Keratinocyte (primary cell): ENCODE measurements around the gene HES2. TPM values are rescaled to one million over a fixed set of nuclear protein-coding genes. Genes with fewer than 3 reads are reported as not detected.

Experiments used
- DNase-seq: peaks from one replicate; pipeline ENCODE4 v3.0.0-alpha.2; 2011; ENCODE audit warnings: low read depth, missing footprints, low spot score
- FAIRE-seq: peaks from 2 replicates; lab custom pipeline; 2011; peaks lifted over from hg19 to GRCh38; lab: Jason Lieb, UNC
- H2AFZ ChIP-seq: 2 replicates; pipeline ENCODE4 v1.6.0; 2012; ENCODE audit warnings: low read length, control low read depth, inconsistent platforms; ENCODE audit not compliant: control insufficient read depth
- H3K27ac ChIP-seq: 2 replicates; pipeline ENCODE4 v1.5.1; 2011; ENCODE audit warnings: low read length; ENCODE audit not compliant: control insufficient read depth, insufficient read depth
- H3K27me3 ChIP-seq: 3 replicates; pipeline ENCODE4 v1.6.0; 2011; ENCODE audit warnings: low read length; ENCODE audit not compliant: control insufficient read depth, insufficient read depth; ENCODE audit errors: extremely low read depth
- H3K36me3 ChIP-seq, 2 experiments: 2 replicates in 1 of 2; 3 replicates in 1 of 2; pipeline ENCODE4 v1.5.1; 2011; ENCODE audit warnings: low read length in 2 of 2, mild to moderate bottlenecking in 1 of 2; ENCODE audit not compliant: control insufficient read depth in 2 of 2, insufficient read depth in 2 of 2; ENCODE audit errors: extremely low read depth in 1 of 2
- H3K4me1 ChIP-seq: 3 replicates; pipeline ENCODE4 v1.5.1; 2011; ENCODE audit warnings: low read length; ENCODE audit not compliant: control insufficient read depth, insufficient read depth; ENCODE audit errors: extremely low read depth
- H3K4me2 ChIP-seq: 3 replicates; pipeline ENCODE4 v1.6.0; 2011; ENCODE audit warnings: low read depth, low read length; ENCODE audit not compliant: control insufficient read depth, insufficient read depth; ENCODE audit errors: extremely low read depth
- H3K4me3 ChIP-seq, 3 experiments: fragments of 200-600 bp in 1 of 3; sonication (generic) in 1 of 3; 2 replicates in 2 of 3; 3 replicates in 1 of 3; pipeline ENCODE4 v1.5.1; 2011 to 2016; ENCODE audit warnings: low read length in 3 of 3, mild to moderate bottlenecking in 3 of 3, control low read depth in 2 of 3, inconsistent platforms in 1 of 3, low read depth in 1 of 3, mixed read lengths in 1 of 3, mixed run types in 1 of 3, moderate library complexity in 1 of 3; ENCODE audit not compliant: control insufficient read depth in 2 of 3, insufficient read depth in 2 of 3; ENCODE audit errors: extremely low read depth in 1 of 3
- H3K79me2 ChIP-seq: 2 replicates; pipeline ENCODE4 v1.6.0; 2012; ENCODE audit warnings: low read length; ENCODE audit not compliant: control insufficient read depth, insufficient read depth
- H3K9ac ChIP-seq: 3 replicates; pipeline ENCODE4 v1.6.0; 2011; ENCODE audit warnings: low read length; ENCODE audit not compliant: control insufficient read depth, insufficient read depth; ENCODE audit errors: extremely low read depth
- H3K9me1 ChIP-seq: 3 replicates; pipeline ENCODE4 v1.6.0; 2011; ENCODE audit warnings: low read length; ENCODE audit not compliant: control insufficient read depth, insufficient read depth; ENCODE audit errors: extremely low read depth
- H3K9me3 ChIP-seq: 2 replicates; pipeline ENCODE4 v1.5.1; 2012; ENCODE audit warnings: low read depth, low read length; ENCODE audit not compliant: control insufficient read depth
- H4K20me1 ChIP-seq: 3 replicates; pipeline ENCODE4 v1.6.0; 2011; ENCODE audit warnings: low read length; ENCODE audit not compliant: control insufficient read depth, insufficient read depth; ENCODE audit errors: extremely low read depth
- EZH2 ChIP-seq: IDR thresholded peaks from one replicate; pipeline ENCODE4 v1.6.1; 2012; ENCODE audit warnings: inconsistent platforms, mild to moderate bottlenecking, low read length, moderate library complexity
- dilution Hi-C: fragments of 300-500 bp; cut with MboI; formaldehyde crosslinking; loops from one replicate; pipeline ENCODE4 v1.7.0; 2020; ENCODE audit warnings: low sequenced_read_pairs; ENCODE audit not compliant: extremely low pct_ligation_motif_present
- polyA plus RNA-seq, 5 experiments: library from polyadenylated mRNA; depleted of rRNA in 3 of 5; stranded (reverse) in 3 of 5; stranded (forward) in 1 of 5; unstranded in 1 of 5; fragments of >200 nt; gene quantifications; 1 replicate in 1 of 5; 2 replicates in 3 of 5; 3 replicates in 1 of 5; pipeline versions ENCODE4 v1.2.1 to v1.2.3, GENCODE V29; 2011 to 2012; ENCODE audit warnings: missing spikeins in 2 of 5, low read depth in 1 of 5, low replicate concordance in 1 of 5
- TF ChIP-seq, protein P1 (sequence below), 3 experiments: IDR thresholded peaks in 1 of 3; conservative IDR thresholded peaks in 1 of 3; optimal IDR thresholded peaks in 1 of 3; 2 replicates in 2 of 3; 3 replicates in 1 of 3; pipeline versions ENCODE3 to v1.5.1; 2011; ENCODE audit warnings: low read length in 3 of 3, mild to moderate bottlenecking in 3 of 3, moderate library complexity in 2 of 3, control low read depth in 1 of 3, inconsistent platforms in 1 of 3; ENCODE audit not compliant: insufficient read depth in 2 of 3; ENCODE audit errors: extremely low read depth in 1 of 3

Gene HES2
- polyA plus RNA-seq, 1 donor (not counting 4 experiments of a cell fraction or from before 2014, with no cell fraction given): 30.1 TPM

DNA sequence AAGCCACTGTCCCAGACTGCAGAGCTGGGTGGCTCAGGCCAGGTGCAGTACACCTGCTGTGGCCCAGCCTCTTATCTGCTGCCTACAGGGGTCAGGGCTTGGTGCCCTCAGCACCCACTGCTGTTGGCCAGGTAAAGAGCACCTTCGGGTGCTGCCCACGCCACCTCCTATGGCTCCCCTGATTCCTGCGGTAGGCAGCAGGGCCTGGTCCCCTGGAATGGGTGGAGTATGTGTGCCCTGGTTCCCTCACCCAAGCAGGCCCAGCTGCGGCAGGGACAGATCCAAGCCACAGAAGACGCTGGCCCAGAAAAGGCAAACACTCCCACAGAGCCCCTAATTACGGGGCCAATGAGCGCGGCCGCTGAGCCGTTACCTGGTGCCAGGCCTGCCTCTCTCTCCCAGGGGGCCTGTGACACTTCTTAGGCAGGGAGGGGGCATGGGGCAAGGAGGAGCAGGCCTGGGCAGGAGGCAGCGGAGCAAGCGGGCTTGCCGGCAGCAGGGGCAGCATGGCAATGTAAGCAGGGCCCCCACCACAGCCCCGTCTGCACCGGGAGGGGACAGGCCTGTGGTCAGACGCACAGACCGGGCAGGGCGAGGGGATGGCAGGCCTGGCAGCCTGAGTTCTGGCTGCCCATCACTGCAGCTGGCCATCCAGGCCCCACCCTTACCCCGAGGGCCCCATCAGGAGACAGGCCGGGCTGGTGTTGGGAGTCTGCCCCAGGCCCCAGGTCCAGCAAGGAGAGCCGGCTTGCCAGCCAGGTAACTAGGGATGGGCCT, 23.8 kb upstream of the HES2 start:
- Histone ChIP-seq H3K4me3 (no peak overlapping the region), H2AFZ (no peak overlapping the region), H3K27ac (no peak overlapping the region), H3K9ac (no peak overlapping the region), H3K4me1 (no peaks in the 10 kb centered on the region), H4K20me1 (no peaks in the 10 kb centered on the region), H3K36me3 (no peaks in the 10 kb centered on the region), H3K9me1 (no peaks in the 10 kb centered on the region), H3K79me2 (no peaks in the 10 kb centered on the region), H3K27me3 (peaks cover 23% of the 10 kb centered on the region), H3K9me3 (no peaks in the 10 kb centered on the region), H3K4me2 (no peak overlapping the region)
- FAIRE-seq: no peak
- no peak for DNase-seq
- dilution Hi-C loops: no loop called here
- TF ChIP-seq, protein P1, sequence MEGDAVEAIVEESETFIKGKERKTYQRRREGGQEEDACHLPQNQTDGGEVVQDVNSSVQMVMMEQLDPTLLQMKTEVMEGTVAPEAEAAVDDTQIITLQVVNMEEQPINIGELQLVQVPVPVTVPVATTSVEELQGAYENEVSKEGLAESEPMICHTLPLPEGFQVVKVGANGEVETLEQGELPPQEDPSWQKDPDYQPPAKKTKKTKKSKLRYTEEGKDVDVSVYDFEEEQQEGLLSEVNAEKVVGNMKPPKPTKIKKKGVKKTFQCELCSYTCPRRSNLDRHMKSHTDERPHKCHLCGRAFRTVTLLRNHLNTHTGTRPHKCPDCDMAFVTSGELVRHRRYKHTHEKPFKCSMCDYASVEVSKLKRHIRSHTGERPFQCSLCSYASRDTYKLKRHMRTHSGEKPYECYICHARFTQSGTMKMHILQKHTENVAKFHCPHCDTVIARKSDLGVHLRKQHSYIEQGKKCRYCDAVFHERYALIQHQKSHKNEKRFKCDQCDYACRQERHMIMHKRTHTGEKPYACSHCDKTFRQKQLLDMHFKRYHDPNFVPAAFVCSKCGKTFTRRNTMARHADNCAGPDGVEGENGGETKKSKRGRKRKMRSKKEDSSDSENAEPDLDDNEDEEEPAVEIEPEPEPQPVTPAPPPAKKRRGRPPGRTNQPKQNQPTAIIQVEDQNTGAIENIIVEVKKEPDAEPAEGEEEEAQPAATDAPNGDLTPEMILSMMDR (optimal IDR thresholded peaks at IDR 0.05 in 1 of 3, IDR thresholded peaks at IDR 0.05 in 1 of 3, conservative IDR thresholded peaks at IDR 0.05 in 1 of 3; ENCODE audit: extremely low read depth in 1 of 3, insufficient read depth in 2 of 3, low read length in 3 of 3): no peak
- TF ChIP-seq EZH2: no peak

DNA sequence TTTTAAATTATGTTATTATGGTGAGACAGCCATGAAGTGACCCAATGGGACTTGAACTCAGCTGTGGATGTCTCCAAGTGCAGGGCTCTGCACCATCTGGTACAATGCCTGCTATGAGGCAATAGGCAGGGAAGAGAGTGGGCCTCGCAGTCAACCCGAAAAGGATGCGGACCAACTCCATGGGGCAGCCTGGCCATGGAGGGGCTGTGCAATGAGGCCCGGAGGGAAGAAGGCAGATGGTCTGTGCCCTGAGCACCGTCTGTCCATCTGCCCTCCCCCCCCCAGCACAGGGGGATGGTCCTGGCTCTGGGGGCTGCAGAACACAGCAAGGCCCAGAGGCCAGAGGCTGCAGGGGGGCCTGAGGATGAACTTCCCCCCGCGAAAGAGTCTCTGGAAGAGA, 21.9 kb upstream of the HES2 start:
- no peak for DNase-seq
- no peak for TF ChIP-seq EZH2
- TF ChIP-seq, protein P1 (optimal IDR thresholded peaks at IDR 0.05 in 1 of 3, IDR thresholded peaks at IDR 0.05 in 1 of 3, conservative IDR thresholded peaks at IDR 0.05 in 1 of 3; ENCODE audit: extremely low read depth in 1 of 3, insufficient read depth in 2 of 3, low read length in 3 of 3): no peak
- Histone ChIP-seq H3K9me3 (no peaks in the 10 kb centered on the region), H3K27ac (no peak overlapping the region), H3K9me1 (no peaks in the 10 kb centered on the region), H3K36me3 (no peaks in the 10 kb centered on the region), H2AFZ (no peak overlapping the region), H3K4me2 (no peak overlapping the region), H3K4me3 (no peak overlapping the region), H3K27me3 (peaks cover 3% of the 10 kb centered on the region), H4K20me1 (no peaks in the 10 kb centered on the region), H3K79me2 (no peaks in the 10 kb centered on the region), H3K9ac (no peak overlapping the region), H3K4me1 (no peaks in the 10 kb centered on the region)
- dilution Hi-C loops: no loop called here
- no peak for FAIRE-seq
